K562 (cell line): ENCODE data around the gene HS3ST2. TPM values are rescaled to one million over a fixed set of nuclear protein-coding genes. Genes with fewer than 3 reads are reported as not detected.

Source experiments
- ATAC-seq: fragments of 200-7000 bp; cut with Tn5 transposase; 3 replicates; pipeline ENCODE4 v1.9.1; 2020; ENCODE audit warnings: moderate library complexity
- BruUV-seq: library from RNA; stranded (reverse); fragments of 400-500 nt; replicated peaks from 2 replicates; lab custom pipeline; 2021; lab: Mats Ljungman, UMichigan
- CTCF ChIA-PET: fragments of 300-600 bp; formaldehyde crosslinking; extraction: SDS; loops from one replicate; lab custom pipeline; 2021; ENCODE audit warnings: low intra/inter-chr PET ratio; lab: Yijun Ruan, JAX
- POLR2A ChIA-PET: fragments of 300-600, 350-650 bp; sonication (Branson Sonifier 250); formaldehyde crosslinking; extraction: SDS; loops from one replicate; lab custom pipeline; 2021; ENCODE audit warnings: antibody characterized with exemption, inconsistent platforms; lab: Yijun Ruan, JAX
- DNase-seq, 4 experiments: peaks; one replicate each; pipeline versions ENCODE4 v3.0.0 to v3.0.0-alpha.2; 2011 to 2018; ENCODE audit warnings: low spot score in 3 of 4, mixed read lengths in 3 of 4; ENCODE audit errors: extremely low read depth in 1 of 4
- FAIRE-seq: peaks from 2 replicates; lab custom pipeline; 2011; peaks lifted over from hg19 to GRCh38; lab: Jason Lieb, UNC
- H2AFZ ChIP-seq: 2 replicates; pipeline ENCODE4 v1.6.0; 2011; ENCODE audit warnings: low read depth, low read length, control low read depth, inconsistent platforms
- H3K27ac ChIP-seq: fragments of 200-600 bp; 3 replicates; pipeline ENCODE4 v1.8.0; 2011; ENCODE audit warnings: low read depth, mild to moderate bottlenecking, control low read depth, inconsistent platforms, low read length, moderate library complexity, mixed read lengths; ENCODE audit errors: extremely low read depth
- H3K27me3 ChIP-seq, 2 experiments: fragments of 300-600 bp in 1 of 2; 2 replicates in 1 of 2; 3 replicates in 1 of 2; pipeline versions ENCODE4 v1.6.0 to v1.8.0; 2011; ENCODE audit warnings: inconsistent platforms in 2 of 2, low read length in 2 of 2, mild to moderate bottlenecking in 1 of 2, mixed read lengths in 1 of 2, moderate library complexity in 1 of 2; ENCODE audit not compliant: control insufficient read depth in 2 of 2, insufficient read depth in 2 of 2
- H3K36me3 ChIP-seq: fragments of 300-600 bp; 3 replicates; pipeline ENCODE4 v1.8.0; 2011; ENCODE audit warnings: mild to moderate bottlenecking, low read length, inconsistent platforms; ENCODE audit not compliant: control insufficient read depth, insufficient read depth
- H3K4me1 ChIP-seq, 2 experiments: fragments of 200-600 bp in 1 of 2; replicated peaks in 1 of 2; 2 replicates in 1 of 2; 3 replicates in 1 of 2; pipeline versions ENCODE4 v1.5.1 to v1.8.0; 2011; ENCODE audit warnings: inconsistent platforms in 2 of 2, low read length in 2 of 2, mild to moderate bottlenecking in 1 of 2, mixed read lengths in 1 of 2, moderate library complexity in 1 of 2; ENCODE audit not compliant: control insufficient read depth in 2 of 2, insufficient read depth in 2 of 2
- H3K4me2 ChIP-seq: 2 replicates; pipeline ENCODE4 v1.6.1; 2011; ENCODE audit warnings: low read length, control low read depth, inconsistent platforms, mixed read lengths; ENCODE audit not compliant: insufficient read depth
- H3K4me3 ChIP-seq: fragments of 200-600 bp; sonication (generic), shearing (Covaris generic); 2 replicates; pipeline ENCODE4 v1.5.1; 2016; ENCODE audit warnings: control low read depth, inconsistent platforms
- H3K79me2 ChIP-seq: fragments of 200-600 bp; 3 replicates; pipeline ENCODE4 v1.8.0; 2011; ENCODE audit warnings: low read length, inconsistent platforms; ENCODE audit not compliant: control insufficient read depth, insufficient read depth
- H3K9ac ChIP-seq, 2 experiments: 2 replicates each; pipeline versions ENCODE4 v1.6.0 to v1.6.1; 2011; ENCODE audit warnings: low read depth in 2 of 2, low read length in 2 of 2, control low read depth in 1 of 2, inconsistent platforms in 1 of 2, mild to moderate bottlenecking in 1 of 2, mixed read lengths in 1 of 2; ENCODE audit not compliant: insufficient read depth in 1 of 2
- H3K9me1 ChIP-seq: one replicate; pipeline ENCODE4 v1.6.0; 2011; ENCODE audit warnings: inconsistent platforms, mild to moderate bottlenecking, low read length, moderate library complexity; ENCODE audit not compliant: control insufficient read depth, insufficient read depth
- H3K9me3 ChIP-seq: replicated peaks from 2 replicates; pipeline ENCODE4 v1.5.1; 2011; ENCODE audit warnings: low read depth, low read length, inconsistent platforms; ENCODE audit not compliant: control insufficient read depth, insufficient read depth
- H4K20me1 ChIP-seq: replicated peaks from 2 replicates; pipeline ENCODE4 v1.6.1; 2011; ENCODE audit warnings: low read length, inconsistent platforms, mixed read lengths; ENCODE audit not compliant: control insufficient read depth, insufficient read depth
- CAMTA2 ChIP-seq: fragments of 250-450 bp; sonication (Bioruptor Pico); conservative IDR thresholded peaks from 2 replicates; pipeline ENCODE4 v1.5.1; 2022
- CHD2 ChIP-seq: IDR thresholded peaks from 2 replicates; pipeline ENCODE4 v1.6.1; 2011; ENCODE audit warnings: low read depth, low read length
- DIDO1 ChIP-seq: fragments of 450-650 bp; IDR thresholded peaks from 2 replicates; pipeline ENCODE4 v1.6.1; 2016; ENCODE audit warnings: low read depth, missing biosample characterization, missing genetic modification characterization
- WGBS: fragments of 100-300 bp; shearing (Covaris generic); methylation state at CpG from one replicate; pipeline ENCODE4 v1.1.6; 2016; ENCODE audit warnings: low coverage, mixed read lengths; ENCODE audit not compliant: insufficient coverage; ENCODE audit errors: missing lambda C conversion rate; 5-methylcytosine and 5-hydroxymethylcytosine counted together
- in situ Hi-C: fragments of 300-500 bp; cut with MboI; formaldehyde crosslinking; loops from 4 replicates; pipeline ENCODE4 v1.15.0; 2018; ENCODE audit warnings: inconsistent platforms, mixed read lengths
- intact Hi-C: fragments of 100-400 bp; cut with micrococcal nuclease; formaldehyde crosslinking; loops from 2 replicates; pipeline ENCODE4 v1.14.2; 2022
- polyA plus RNA-seq, 8 experiments: library from polyadenylated mRNA; depleted of rRNA in 4 of 8; stranded (reverse) in 5 of 8; unstranded in 3 of 8; fragments of >200 nt; fragmentation: Nextera tagmentation in 2 of 8; fragmentation: Illumina TruSeq in 1 of 8; extraction: Ambion mirVana in 2 of 8; extraction: Trizol in 1 of 8; gene quantifications; 2 replicates each; pipeline versions ENCODE4 v1.2.1 to v1.2.3, GENCODE V29; 2011 to 2014; ENCODE audit warnings: inconsistent platforms in 1 of 8, missing spikeins in 1 of 8
- total RNA-seq, 7 experiments: library from RNA; depleted of rRNA in 6 of 7; stranded (reverse); fragments of >200 nt in 6 of 7; fragmentation: Illumina TruSeq in 2 of 7; extraction: Trizol in 2 of 7; gene quantifications; 2 replicates each; pipeline versions ENCODE4 v1.2.1 to v1.2.3, GENCODE V29; 2011 to 2021; ENCODE audit warnings: low replicate concordance in 1 of 7
- TF ChIP-seq, protein P1 (sequence below), 2 experiments: fragments of 150-350 bp in 1 of 2; IDR thresholded peaks; 2 replicates each; pipeline ENCODE4 v1.6.1; 2012 to 2016; ENCODE audit warnings: low read depth in 2 of 2, low read length in 2 of 2, mild to moderate bottlenecking in 1 of 2, moderate library complexity in 1 of 2
- TF ChIP-seq, protein P2 (sequence below): fragments of 200-400 bp; formaldehyde crosslinking; IDR thresholded peaks from 2 replicates; pipeline ENCODE4 v1.6.1; 2017; ENCODE audit warnings: mild to moderate bottlenecking, low read depth, low read length, moderate library complexity
- TF ChIP-seq, protein P3 (sequence below), 2 experiments: fragments of 450-650 bp; IDR thresholded peaks; 2 replicates each; pipeline ENCODE4 v1.6.1; 2018; ENCODE audit warnings: mild to moderate bottlenecking in 2 of 2, low read depth in 1 of 2; ENCODE audit not compliant: partially characterized antibody in 2 of 2
- TF ChIP-seq, protein P4 (sequence below): fragments of 250-450 bp; sonication (Bioruptor Pico); IDR thresholded peaks from 2 replicates; pipeline ENCODE4 v1.8.0; 2021; ENCODE audit warnings: moderate library complexity, mild to moderate bottlenecking, inconsistent platforms

HS3ST2 gene
- total and polyA plus RNA-seq, 9 of the 15 experiments (the other 6 are each of a cell fraction or from before 2014, with no cell fraction given): not detected

DNA sequence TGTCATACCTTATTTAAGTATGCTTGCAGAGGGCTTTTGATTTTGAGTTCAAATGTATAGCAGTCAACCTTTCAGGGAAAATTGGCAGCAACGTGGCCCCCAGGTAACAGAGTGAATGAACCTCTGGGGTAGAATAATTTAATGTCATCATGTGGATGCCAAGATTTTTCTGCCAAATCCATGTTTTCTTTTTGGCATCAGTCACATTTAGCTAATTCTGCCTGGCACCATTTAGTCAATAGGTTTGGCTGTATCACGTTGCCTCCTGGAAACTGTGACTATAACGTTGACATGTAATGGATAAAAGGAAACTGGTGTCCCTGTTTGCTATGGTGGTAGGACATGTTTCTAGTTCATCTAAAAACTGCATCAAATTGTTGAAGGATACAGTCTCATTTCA lies 115.5 kb downstream of the HS3ST2 start:
- in situ Hi-C loops: no loop called here
- no TSS peak for BruUV-seq
- FAIRE-seq: no peak
- 2% methylated on average over 3 of the region's 3 CpGs for WGBS
- Histone ChIP-seq H3K27ac (no peak overlapping the region), H3K9ac (no peak overlapping the region), H3K27me3 (peaks cover 18 to 23% of the 10 kb centered on the region in 2 experiments), H3K9me1 (no peaks in the 10 kb centered on the region), H3K4me2 (no peak overlapping the region), H3K79me2 (no peaks in the 10 kb centered on the region), H3K4me1 (no peaks in the 10 kb centered on the region), H3K4me3 (no peak overlapping the region), H3K9me3 (no peaks in the 10 kb centered on the region), H3K36me3 (no peaks in the 10 kb centered on the region), H2AFZ (no peak overlapping the region), H4K20me1 (no peaks in the 10 kb centered on the region)
- POLR2A ChIA-PET: no interaction called here
- intact Hi-C loops: no loop called here
- CTCF ChIA-PET: no interaction called here
- DNase-seq: no peak
- ATAC-seq: no peak
- no peak for TF ChIP-seq CAMTA2
- TF ChIP-seq, protein P1, sequence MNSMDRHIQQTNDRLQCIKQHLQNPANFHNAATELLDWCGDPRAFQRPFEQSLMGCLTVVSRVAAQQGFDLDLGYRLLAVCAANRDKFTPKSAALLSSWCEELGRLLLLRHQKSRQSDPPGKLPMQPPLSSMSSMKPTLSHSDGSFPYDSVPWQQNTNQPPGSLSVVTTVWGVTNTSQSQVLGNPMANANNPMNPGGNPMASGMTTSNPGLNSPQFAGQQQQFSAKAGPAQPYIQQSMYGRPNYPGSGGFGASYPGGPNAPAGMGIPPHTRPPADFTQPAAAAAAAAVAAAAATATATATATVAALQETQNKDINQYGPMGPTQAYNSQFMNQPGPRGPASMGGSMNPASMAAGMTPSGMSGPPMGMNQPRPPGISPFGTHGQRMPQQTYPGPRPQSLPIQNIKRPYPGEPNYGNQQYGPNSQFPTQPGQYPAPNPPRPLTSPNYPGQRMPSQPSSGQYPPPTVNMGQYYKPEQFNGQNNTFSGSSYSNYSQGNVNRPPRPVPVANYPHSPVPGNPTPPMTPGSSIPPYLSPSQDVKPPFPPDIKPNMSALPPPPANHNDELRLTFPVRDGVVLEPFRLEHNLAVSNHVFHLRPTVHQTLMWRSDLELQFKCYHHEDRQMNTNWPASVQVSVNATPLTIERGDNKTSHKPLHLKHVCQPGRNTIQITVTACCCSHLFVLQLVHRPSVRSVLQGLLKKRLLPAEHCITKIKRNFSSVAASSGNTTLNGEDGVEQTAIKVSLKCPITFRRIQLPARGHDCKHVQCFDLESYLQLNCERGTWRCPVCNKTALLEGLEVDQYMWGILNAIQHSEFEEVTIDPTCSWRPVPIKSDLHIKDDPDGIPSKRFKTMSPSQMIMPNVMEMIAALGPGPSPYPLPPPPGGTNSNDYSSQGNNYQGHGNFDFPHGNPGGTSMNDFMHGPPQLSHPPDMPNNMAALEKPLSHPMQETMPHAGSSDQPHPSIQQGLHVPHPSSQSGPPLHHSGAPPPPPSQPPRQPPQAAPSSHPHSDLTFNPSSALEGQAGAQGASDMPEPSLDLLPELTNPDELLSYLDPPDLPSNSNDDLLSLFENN (IDR thresholded peaks at IDR 0.05; ENCODE audit: low read depth in 2 of 2, low read length in 2 of 2): no peak
- TF ChIP-seq, protein P2, sequence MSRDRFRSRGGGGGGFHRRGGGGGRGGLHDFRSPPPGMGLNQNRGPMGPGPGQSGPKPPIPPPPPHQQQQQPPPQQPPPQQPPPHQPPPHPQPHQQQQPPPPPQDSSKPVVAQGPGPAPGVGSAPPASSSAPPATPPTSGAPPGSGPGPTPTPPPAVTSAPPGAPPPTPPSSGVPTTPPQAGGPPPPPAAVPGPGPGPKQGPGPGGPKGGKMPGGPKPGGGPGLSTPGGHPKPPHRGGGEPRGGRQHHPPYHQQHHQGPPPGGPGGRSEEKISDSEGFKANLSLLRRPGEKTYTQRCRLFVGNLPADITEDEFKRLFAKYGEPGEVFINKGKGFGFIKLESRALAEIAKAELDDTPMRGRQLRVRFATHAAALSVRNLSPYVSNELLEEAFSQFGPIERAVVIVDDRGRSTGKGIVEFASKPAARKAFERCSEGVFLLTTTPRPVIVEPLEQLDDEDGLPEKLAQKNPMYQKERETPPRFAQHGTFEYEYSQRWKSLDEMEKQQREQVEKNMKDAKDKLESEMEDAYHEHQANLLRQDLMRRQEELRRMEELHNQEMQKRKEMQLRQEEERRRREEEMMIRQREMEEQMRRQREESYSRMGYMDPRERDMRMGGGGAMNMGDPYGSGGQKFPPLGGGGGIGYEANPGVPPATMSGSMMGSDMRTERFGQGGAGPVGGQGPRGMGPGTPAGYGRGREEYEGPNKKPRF: no peak
- TF ChIP-seq CHD2: no peak
- TF ChIP-seq, protein P3, sequence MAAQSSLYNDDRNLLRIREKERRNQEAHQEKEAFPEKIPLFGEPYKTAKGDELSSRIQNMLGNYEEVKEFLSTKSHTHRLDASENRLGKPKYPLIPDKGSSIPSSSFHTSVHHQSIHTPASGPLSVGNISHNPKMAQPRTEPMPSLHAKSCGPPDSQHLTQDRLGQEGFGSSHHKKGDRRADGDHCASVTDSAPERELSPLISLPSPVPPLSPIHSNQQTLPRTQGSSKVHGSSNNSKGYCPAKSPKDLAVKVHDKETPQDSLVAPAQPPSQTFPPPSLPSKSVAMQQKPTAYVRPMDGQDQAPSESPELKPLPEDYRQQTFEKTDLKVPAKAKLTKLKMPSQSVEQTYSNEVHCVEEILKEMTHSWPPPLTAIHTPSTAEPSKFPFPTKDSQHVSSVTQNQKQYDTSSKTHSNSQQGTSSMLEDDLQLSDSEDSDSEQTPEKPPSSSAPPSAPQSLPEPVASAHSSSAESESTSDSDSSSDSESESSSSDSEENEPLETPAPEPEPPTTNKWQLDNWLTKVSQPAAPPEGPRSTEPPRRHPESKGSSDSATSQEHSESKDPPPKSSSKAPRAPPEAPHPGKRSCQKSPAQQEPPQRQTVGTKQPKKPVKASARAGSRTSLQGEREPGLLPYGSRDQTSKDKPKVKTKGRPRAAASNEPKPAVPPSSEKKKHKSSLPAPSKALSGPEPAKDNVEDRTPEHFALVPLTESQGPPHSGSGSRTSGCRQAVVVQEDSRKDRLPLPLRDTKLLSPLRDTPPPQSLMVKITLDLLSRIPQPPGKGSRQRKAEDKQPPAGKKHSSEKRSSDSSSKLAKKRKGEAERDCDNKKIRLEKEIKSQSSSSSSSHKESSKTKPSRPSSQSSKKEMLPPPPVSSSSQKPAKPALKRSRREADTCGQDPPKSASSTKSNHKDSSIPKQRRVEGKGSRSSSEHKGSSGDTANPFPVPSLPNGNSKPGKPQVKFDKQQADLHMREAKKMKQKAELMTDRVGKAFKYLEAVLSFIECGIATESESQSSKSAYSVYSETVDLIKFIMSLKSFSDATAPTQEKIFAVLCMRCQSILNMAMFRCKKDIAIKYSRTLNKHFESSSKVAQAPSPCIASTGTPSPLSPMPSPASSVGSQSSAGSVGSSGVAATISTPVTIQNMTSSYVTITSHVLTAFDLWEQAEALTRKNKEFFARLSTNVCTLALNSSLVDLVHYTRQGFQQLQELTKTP (IDR thresholded peaks at IDR 0.05; ENCODE audit: low read depth in 1 of 2, partially characterized antibody in 2 of 2): no peak
- TF ChIP-seq, protein P4, sequence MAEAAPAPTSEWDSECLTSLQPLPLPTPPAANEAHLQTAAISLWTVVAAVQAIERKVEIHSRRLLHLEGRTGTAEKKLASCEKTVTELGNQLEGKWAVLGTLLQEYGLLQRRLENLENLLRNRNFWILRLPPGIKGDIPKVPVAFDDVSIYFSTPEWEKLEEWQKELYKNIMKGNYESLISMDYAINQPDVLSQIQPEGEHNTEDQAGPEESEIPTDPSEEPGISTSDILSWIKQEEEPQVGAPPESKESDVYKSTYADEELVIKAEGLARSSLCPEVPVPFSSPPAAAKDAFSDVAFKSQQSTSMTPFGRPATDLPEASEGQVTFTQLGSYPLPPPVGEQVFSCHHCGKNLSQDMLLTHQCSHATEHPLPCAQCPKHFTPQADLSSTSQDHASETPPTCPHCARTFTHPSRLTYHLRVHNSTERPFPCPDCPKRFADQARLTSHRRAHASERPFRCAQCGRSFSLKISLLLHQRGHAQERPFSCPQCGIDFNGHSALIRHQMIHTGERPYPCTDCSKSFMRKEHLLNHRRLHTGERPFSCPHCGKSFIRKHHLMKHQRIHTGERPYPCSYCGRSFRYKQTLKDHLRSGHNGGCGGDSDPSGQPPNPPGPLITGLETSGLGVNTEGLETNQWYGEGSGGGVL: no peak
- no peak for TF ChIP-seq DIDO1 (tag)
